Stimulated activated CD8-positive, alpha-beta memory T cell treated with anti-CD3 and anti-CD28 coated beads, Interleukin-12 subunit alpha, Interleukin-12 subunit beta, amount 100 ng/mL, for 1 hour (primary cell): Measurements from ENCODE around the gene ANKRD45.
"Not testable (repeated sequence)": the region's sequence is repeated elsewhere in the genome, so short reads cannot be mapped to it uniquely, and the experiment has no call there.

ENCODE experiments used
- DNase-seq: peaks from one replicate; pipeline ENCODE4 v3.0.0-alpha.2; 2020; ENCODE audit warnings: low read depth

ANKRD45 gene, protein sequence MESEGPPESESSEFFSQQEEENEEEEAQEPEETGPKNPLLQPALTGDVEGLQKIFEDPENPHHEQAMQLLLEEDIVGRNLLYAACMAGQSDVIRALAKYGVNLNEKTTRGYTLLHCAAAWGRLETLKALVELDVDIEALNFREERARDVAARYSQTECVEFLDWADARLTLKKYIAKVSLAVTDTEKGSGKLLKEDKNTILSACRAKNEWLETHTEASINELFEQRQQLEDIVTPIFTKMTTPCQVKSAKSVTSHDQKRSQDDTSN

DNA sequence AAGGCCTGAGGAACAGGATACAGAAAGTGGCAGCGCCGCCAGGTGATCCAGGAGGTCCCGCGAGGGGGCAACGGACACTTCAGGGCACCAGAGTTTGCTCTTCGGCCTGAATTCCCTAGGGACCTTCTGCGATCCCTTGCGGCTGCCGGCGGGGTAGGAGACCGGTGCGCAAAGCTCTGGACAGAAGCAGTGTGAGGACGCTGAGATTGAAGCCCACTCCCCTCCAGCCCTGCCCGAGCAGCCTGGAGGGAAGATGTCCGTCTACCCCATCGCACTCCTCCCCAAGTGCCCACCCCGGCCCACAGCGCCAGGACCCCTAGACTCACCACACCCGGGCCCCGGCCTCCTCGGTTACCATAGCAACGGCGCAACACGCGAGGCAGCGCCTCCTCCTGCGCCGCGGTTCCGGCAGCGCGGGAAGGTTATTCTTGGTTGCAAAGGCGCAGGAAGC lies at the start of gene ANKRD45:
TSS of gene ANKRD45 (minus strand) at position 361 of the 451 bp plus-strand sequence. CDS start 10,433 bp downstream, outside the sequence.
- DNase-seq: no peak

- no peak for DNase-seq
These were observed 47.6 kb upstream of the ANKRD45 start for GRCh38 chr1:173717238-173717637.

GRCh38 chr1:173715538-173715844 lies 45.8 kb upstream of the ANKRD45 start:
- no peak for DNase-seq

DNA sequence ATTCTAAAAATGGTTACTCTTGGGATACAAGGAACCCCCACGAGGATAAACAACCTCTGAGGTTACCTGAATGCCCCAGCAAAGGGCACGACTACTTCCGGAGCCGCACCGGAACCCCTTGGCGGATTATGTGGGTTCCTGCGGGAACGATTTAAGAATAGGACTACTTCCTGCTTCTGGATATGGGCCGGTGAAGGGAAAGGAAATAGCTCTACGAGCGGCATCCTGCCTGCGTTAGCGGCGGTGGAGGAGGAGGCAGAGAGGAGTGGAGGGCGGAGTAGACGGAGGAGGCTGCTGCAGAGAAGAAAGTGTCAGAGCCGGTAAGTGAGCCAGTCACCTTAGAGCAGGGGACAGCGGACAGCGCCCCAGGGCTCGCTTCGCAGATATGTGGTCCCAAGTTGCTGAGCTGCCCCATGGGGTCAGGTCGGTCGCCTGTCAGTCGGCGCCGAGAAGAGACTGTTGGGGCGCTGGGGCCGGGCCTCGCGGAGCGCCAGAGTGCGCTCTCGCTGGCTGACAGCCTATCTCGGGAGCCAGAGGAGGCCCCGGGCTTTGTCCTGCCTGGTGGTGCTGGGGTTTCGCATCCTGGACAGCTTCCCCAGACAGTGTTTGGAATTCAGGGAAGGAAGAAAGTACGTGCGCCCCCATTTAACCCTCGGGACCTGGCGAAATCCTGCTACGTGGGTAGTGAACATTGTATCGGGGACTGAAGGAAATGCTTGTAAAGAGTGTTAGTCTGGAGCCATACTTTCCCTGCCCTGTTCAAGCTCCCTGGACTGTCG lies 45.3 kb upstream of the ANKRD45 start, which contains the start of gene KLHL20:
TSS of gene KLHL20 (plus strand) at position 223 of the 779 bp plus-strand sequence. CDS start 1,063 bp downstream, outside the sequence.
- peak; percentile 65 for DNase-seq

DNA sequence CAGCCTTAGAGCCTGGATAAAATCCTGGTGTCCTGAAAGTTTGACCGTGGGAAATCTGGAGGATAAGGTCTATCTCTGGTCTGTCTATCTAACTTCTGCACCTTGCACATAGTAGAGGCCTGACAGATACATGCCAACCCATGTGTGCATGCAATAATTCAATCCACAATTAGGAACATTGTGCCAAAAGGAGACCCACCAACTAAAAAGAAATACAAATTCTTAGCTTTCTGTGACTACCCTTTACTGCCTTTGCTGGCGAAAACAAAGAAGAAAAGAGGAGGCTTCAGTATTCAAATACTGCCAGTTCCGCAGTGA lies 44.7 kb upstream of the ANKRD45 start:
- no peak for DNase-seq

DNA sequence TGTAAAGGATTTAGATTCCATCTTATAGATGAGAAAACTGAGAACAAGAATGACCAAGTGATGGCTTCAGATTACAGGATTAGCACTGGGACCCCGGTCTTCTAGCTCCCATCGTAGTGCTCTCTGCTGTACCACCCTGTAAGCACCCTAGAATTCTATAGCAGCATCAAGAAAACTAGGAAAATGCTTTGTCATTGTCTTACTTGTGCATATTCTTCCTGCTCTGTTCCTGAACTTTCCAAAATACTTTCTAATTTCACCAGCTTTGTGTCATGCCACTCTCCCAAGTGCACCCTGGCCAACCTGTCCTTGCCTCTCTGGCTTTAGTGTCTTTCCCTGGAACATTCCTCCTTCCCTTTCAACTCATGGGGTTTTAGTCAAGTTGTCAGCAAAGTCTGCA lies 39.1 kb upstream of the ANKRD45 start:
- no peak for DNase-seq

DNA sequence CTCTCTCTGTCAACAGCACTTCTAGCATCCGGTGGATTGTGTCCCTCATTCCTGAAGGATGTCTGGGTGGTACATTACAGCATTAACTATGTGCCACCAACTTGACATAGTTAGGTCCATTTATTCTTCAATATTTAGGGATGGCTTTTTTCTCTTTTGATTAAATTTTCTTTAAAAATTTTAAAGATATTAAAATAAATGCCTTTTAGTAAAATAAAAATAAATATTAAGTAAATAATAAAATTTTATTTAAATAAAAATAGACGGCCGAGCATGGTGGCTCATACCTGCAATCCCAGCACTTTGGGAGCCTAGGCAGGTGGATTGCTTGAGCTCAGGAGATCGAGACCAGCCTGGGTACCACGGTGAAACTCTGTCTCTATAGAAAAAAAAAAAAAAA lies 35.5 kb upstream of the ANKRD45 start:
- no peak for DNase-seq

DNA sequence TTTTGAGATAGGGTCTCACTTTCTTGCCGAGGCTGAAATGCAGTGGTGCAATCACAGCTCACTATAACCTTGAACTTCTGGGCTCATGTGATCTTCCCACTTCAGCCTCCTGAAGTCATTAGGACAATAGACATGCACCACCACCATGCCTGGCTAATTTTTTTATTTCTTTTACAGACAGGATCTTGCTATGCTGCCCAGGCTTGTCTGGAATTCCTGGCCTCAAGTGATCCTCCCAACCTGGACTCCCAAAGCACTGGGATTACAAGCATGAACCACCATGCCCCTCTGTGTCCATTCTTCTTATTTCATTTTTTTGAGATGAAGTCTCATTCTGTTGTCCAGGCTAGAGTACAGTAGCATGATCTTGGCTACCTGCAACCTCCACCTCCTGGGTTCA lies 33.1 kb upstream of the ANKRD45 start:
- DNase-seq: no peak

- DNase-seq: not testable (repeated sequence)
These were observed 31.6 kb upstream of the ANKRD45 start for GRCh38 chr1:173701299-173701698.

DNA sequence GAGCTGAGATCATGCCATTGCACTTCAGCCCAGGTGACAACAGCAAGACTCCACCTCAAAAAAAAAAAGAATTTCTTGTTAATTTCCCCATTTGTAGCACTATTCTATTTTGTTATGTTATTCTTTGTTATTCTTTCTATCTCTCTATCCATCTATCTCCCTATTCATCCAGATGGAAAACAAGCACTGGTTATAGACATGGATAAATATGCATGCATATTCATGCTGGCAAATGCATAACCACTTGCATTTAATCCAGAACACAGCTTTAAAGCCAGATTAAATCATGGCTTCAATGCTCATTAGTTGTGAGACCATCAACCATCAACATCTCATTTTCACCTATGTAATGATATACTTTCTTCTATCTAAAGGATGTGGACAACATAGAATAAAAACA lies 23.6 kb upstream of the ANKRD45 start:
- no peak for DNase-seq

DNA sequence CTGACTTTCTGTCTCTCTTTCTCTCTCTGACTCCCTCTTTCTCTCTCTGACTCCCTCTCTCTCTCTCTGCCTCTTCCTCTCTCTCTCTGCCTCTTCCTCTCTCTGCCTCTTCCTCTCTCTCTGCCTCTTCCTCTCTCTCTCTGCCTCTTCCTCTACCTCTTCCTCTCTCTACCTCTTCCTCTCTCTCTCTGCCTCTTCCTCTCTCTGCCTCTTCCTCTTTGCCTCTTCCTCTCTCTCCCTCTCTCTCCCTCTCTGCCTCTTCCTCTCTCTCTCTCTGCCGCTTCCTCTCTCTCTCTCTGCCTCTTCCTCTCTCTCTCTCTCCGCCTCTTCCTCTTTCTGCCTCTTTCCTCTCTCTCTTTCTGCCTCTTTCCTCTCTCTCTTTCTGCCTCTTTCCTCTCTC lies 18.6 kb upstream of the ANKRD45 start:
- no peak for DNase-seq

DNA sequence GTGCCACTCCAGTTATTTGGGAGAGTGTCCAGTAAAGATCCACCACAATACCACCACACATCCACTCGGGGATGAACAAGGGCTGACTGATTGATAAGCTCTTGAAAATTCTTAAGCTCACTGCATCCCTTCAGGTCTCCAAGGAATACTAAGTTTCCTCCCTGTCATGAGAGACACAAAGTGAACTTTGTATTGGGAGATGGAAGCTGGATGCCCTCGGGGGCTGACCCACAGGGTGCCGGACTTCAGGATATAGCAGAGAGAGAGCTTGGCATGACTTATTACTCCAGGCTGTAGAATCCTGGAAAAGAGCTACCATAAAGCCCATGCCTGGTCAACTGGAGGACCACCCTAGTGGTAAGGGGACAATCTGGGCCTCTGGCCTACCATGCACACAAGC lies 15.5 kb upstream of the ANKRD45 start:
- DNase-seq: not testable (repeated sequence)

DNA sequence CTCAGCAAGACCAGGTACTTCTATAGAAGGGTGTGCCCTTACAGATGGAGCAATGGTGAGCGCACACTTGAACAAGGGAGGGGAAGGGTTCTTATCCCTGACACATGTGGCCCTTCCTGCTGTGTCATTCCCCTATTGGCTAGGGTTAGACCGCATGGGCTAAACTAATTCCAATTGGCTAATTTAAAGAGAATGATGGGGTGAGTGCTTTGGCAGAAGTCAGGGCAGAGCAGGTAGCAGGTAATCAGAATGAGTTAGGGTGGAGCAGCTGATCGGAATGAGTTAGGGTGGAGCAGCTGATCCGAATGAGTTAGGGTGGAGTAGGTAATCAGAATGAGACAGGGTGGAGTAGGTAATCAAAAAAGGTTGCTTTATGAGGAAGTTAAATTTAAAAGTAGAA lies 14.2 kb upstream of the ANKRD45 start:
- DNase-seq: not testable (repeated sequence)

- DNase-seq: no peak
These were observed 12.5 kb upstream of the ANKRD45 start for GRCh38 chr1:173682184-173682583.

DNA sequence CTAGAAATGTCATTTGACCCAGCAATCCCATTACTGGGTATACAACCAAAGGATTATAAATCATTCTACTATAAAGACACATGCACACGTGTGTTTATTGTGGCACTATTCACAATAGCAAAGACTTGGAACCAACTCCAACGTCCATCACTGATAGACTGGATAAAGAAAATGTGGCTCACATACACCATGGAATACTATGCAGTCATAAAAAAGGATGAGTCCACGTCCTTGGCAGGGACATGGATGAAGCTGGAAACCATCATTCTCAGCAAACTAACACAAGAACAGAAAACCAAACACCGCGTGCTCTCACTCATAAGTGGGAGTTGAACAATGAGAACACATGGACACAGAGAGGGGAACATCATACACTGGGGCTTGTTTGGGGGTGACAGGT lies 10.5 kb upstream of the ANKRD45 start:
- DNase-seq: not testable (repeated sequence)

DNA sequence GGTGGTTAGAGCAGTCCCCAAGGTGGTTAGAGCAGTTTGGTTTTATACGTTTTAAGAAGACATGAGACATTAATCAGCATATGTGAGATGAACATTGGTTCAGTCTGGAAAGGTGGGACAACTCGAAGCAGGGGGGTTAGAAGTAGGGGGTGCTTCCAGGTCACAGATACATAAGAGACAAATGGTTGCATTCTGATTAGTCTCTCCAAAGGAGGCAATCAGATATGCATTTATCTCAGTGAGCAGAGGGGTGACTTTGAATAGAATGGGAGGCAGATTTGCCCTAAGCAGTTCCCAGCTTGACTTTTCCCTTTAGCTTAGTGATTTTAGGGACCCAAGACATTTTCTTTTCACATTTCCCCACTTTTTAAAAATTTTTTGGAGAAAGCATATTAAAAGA lies 4.8 kb upstream of the ANKRD45 start:
- DNase-seq: not testable (repeated sequence)

DNA sequence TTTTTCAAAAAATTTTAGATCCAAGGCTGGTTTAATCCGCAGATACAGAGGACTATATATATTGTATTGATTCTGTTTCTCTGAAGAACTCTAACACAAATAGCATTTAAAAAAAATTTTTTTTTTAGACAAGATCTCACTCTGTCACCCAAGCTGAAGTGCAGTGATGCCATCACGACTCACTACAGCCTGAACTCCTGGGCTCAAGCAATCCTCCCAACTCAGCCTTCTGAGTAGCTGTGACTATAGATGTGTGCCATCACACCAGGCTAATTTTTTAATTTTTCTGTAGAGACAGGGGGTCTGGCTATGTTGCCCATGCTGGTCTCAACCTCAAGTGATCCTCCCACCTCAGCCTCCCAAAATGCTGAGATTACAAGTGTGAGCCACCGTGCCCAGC lies 3.0 kb downstream of the ANKRD45 start:
- no peak for DNase-seq

DNA sequence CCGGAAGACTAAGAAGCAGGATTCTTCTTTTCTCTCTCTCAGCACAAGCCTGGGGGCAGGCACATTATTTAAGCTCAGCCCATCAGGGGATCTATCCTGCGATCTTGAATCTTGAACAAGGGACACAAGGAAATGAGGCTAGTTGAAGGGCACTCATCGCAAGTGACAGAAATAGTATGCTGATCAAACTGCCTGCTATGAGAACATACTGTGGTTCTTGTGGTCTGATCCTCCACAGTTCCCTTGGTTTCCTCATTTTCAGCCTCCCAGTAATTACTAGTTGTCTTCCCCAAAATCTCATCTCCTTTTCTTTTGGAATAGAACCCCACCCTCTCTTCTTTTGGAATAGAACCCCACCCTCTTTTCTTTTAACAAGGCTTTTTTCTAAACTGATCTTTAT lies 6.5 kb downstream of the ANKRD45 start:
- DNase-seq: no peak

DNA sequence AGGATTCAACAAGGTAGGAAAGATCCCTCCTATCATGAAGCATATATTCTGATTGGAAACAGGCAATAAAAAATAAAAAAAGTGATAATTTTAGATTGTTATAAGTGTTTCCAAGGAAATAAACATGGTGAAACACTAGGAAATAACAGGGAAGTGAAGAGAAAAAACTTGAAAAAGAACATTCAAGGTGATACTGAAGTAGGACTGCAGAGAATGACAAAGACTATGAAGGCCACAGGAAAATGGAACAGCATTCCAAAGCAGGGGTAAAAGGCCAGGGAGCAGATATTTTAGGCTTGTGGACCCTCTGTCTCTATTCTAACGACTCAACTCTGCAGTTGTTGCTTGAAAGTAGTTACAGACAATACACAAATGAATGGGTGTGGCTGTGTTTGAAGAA lies 7.9 kb downstream of the ANKRD45 start:
- no peak for DNase-seq

- DNase-seq: no peak
These were observed 8.4 kb downstream of the ANKRD45 start for GRCh38 chr1:173661271-173661670.

DNA sequence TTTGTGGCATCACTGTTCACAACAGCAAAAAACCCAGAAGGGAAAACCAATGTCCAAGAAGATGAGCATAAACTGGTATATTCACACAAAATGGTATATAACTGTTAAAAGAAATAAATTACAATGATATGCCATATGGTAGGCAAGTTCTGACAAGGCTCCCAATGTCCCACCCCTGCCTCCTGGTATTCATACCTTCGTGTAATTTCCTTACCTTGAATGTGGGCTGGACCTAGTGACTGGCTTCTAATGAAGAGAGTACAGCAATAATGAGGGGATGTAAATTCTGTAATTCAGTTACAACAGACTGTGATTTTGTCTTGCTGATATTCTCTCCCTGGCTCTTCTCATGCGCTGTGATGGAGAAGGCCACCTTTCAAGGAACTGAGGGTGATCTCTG lies 9.3 kb downstream of the ANKRD45 start:
- DNase-seq: no peak

- no peak for DNase-seq
These were observed 20.6 kb downstream of the ANKRD45 start for GRCh38 chr1:173648880-173649605.

- no peak for DNase-seq
These were observed 23.0 kb downstream of the ANKRD45 start for GRCh38 chr1:173646656-173647055.
